GM18519 (cell line): ENCODE measurements around the gene UQCRC1.

Experiments
- ATAC-seq: cut with Tn5 transposase; IDR thresholded peaks from one replicate; pipeline ENCODE4 v1.9.1; 2021; ENCODE audit warnings: mild to moderate bottlenecking, moderate library complexity; ENCODE audit not compliant: unreplicated experiment, low FRiP score

Gene UQCRC1

DNA sequence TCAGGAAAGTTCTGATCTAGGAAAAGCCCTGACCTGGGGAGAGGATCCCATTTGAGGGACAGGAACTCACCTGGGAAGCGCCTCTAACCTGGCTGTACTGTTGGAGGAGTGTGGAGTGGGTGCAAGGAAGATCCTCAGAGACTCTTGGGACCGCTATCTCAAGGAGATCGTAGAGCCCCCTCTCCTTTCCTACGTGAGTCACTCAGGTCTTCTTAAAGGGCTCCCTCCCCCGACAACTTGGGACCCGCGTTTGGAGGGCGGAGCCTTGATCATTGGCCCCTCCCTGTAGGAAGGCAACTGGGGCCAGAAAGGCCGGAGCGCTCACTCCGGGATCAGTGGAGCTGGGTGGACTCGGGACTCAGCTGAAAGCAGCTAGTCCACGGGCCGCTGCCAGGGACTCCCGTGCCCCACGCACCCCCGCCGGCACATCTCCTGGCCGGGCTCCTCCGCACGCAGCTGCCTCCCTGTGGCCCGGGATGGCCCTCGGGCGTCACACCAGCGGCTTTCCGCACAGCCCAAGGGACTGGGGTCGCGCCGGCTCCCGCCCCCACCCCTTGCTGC is 25.3 kb upstream of the UQCRC1 start:
- no peak for ATAC-seq

DNA sequence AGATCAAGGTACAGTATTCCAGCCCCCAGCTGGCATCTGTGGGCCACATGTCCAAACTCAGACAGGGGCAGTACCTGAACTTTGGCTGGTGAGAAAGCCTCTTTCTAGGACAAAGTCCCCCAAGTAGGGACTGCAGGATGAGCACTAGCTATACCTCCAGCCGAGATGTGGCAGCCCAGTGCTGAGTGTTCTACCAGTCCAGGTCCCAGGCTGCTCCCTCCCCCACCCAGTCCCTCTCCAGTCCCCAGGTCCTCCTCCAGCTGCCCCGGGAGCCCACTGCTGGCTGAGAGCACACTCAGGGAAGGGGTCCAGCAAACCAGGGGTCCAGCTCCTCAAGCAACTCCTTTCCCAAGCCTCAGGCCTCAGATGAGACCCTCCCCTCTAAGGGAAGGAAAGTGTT is 24.3 kb upstream of the UQCRC1 start:
- ATAC-seq = no peak

DNA sequence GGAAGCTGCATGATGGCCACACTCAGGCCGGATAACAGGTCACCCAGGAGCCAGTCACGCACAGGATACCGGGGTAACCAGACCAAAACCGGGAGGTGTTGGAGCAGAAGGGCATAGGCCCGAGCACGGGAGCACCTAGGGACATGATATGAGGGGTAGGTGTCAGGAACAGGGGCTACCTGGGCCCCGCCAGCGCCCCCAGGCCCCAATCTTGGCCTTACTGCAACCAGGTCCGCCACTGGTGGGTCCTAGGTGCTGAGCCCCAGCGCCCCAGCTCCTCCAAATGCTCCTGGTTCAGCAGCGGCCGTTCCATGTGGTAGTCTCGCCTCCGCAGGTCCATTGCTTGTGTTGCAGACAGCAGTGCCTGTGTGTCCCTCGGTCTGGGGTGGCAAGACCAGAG is 23.8 kb upstream of the UQCRC1 start:
- no peak for ATAC-seq

- no peak for ATAC-seq
Observed at GRCh38 chr3:48631516-48632448, 22.3 kb upstream of the UQCRC1 start.

- ATAC-seq = no peak
Observed at GRCh38 chr3:48630833-48631232, 21.4 kb upstream of the UQCRC1 start.

DNA sequence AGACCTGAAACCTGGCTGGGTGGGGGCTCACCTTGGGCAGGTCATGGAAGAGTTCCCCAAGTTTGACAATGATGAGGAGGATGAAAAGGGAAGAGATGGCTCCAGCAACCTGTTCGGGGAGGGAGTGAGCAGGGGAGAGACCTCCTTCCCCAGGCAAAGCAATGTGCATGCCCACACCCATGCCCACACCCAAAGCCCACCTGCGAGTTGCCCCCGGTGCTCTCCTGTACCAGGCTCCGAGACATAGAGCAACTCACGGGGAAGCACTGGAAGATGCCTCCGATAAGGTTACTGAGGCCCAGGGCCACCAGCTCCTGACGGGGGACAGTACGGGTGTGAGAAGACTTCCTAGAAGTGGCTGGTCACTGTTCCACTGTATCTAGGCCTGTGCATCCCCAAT is 21.0 kb upstream of the UQCRC1 start:
- no peak for ATAC-seq

GRCh38 chr3:48629894-48630293 is 20.4 kb upstream of the UQCRC1 start:
- no peak for ATAC-seq

- ATAC-seq = no peak
Observed at GRCh38 chr3:48628277-48629017, 19.0 kb upstream of the UQCRC1 start.

DNA sequence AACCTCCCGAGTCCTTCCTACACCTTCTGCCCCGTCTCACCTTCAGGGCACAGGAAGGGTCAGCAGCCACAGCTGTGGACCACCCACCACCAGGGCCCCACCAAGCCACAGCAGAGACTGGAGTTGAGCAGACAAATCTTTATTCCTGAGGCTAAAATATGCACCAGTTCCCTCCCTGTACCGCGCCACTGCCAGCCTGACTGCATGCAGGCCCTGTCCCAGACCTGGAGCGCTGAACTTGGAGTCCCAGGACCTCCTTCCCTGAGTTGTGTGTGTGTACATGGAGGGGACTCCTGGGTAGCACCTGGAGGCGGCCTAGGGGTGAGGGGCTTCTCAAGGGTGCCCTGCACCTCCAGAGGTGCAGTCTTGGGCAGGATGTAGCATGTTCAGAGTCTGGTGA is 16.2 kb upstream of the UQCRC1 start:
- no peak for ATAC-seq

- no peak for ATAC-seq
Observed at GRCh38 chr3:48624767-48625166, 15.3 kb upstream of the UQCRC1 start.

- no peak for ATAC-seq
Observed at GRCh38 chr3:48623851-48624547, 14.6 kb upstream of the UQCRC1 start.

GRCh38 chr3:48621461-48621869 is 12.0 kb upstream of the UQCRC1 start, which contains the start of gene TMEM89:
Gene TMEM89, minus strand, starts transcription at chr3:48621769. Its CDS starts 13 bp downstream, at chr3:48621756.
- no peak for ATAC-seq

GRCh38 chr3:48619541-48620524 is 10.4 kb upstream of the UQCRC1 start:
- no peak for ATAC-seq

DNA sequence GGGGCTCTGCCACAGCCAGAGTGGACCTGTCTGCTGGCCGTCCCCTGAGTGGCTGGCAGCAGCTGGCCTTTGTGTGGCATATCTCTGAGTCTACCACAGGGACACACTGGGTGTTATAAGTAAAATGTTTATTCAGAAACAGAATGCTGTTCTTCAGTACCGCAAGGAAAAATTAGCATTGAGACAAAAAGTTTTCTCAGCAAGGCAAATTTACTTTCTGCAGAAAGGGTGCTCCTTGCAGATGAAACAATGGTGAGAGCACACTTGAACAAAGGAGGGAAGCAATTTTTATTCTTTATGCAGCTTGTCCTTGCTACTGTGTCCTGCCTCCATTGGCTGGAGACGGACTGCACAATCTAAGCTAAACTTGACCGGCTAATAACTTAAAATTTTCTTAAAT is 8.1 kb upstream of the UQCRC1 start:
- no peak for ATAC-seq

DNA sequence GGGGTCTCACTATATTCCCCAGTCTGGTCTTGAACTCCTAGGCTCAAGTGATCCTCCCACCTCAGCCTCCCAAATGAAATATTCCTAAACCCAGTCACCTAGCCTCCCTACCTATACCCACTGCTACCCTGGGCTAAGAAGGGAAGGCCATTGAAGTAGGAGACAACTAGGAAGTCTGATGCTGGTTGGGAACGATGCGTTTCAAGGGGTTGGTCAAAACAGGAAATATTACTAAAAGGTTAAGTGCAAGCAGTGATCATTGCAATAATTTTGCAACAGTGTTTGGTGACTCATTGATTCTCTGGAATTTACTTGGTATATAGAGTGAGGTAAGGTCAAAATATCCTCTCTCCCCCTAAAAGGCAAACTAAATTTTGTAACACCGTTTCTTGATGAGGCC is 4.6 kb upstream of the UQCRC1 start:
- ATAC-seq = no peak

- ATAC-seq = no peak
Observed at GRCh38 chr3:48612309-48612708, 2.9 kb upstream of the UQCRC1 start.

GRCh38 chr3:48607519-48607918 is 1.9 kb downstream of the UQCRC1 start:
- ATAC-seq = no peak

- no peak for ATAC-seq
Observed at GRCh38 chr3:48601622-48601994, 7.8 kb downstream of the UQCRC1 start.
